ENCODE measurements around the gene GRB10.

GRCh38 chr7:50676740-50677637 lies 105.7 kb downstream of the GRB10 start:
- TF ChIP-seq CTCF (conservative IDR thresholded peaks at IDR 0.05) (no peak), EZH2 (IDR thresholded peaks at IDR 0.05; ENCODE audit: low read depth) (no peak)
